Endometrium (tissue), 2 donors: ENCODE data around the gene GALNT10.
A peak's percentile ranks its signal among the peaks of the same experiment; 100 is the strongest.

Experiments used
- FAIRE-seq: peaks from 2 replicates; lab custom pipeline; 2012; peaks lifted over from hg19 to GRCh38; lab: Jason Lieb, UNC
- donor health status: control.
- donor health status: control.

GALNT10 gene

GRCh38 chr5:154236536-154237375 lies 46.2 kb downstream of the GALNT10 start:
- no peak for FAIRE-seq

DNA sequence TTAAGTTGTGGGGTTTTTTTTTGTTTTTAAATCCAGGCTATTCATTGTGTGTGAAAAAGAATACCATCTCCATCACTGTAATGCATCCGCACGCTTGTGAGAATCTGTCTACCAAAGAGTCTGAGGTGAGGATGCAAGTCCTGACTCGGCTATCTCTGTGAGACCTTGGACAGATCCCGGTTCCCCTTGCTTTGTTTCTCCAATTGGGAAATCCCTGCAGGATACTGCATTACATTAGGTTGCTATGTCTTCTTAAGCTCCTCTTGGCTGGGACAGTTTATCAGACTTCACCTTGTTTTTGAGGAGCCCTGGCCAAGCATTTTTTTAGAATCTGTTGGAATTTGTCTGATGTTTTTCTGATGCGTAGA lies 46.8 kb downstream of the GALNT10 start:
- no peak for FAIRE-seq

DNA sequence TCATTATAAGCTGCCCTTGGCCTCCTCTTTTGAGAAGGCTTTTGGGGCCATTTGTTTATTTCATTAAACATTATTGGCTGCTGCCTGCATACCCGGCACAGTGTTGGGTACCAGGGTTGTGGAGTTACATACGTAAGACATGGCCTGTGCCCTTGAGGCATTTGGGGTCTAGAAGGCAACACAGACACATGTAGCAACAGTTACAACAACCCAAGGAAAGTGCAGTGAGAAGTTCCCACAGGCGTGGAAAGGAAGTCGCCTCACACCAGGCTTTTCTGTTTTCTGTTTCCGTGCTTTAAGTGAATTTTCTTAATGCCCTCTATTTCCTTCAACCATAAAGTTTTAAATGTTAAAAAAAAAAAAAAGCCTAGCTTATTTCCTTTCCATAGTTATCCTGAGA lies 47.4 kb downstream of the GALNT10 start:
- no peak for FAIRE-seq

GRCh38 chr5:154238776-154239481 lies 48.4 kb downstream of the GALNT10 start:
- no peak for FAIRE-seq

GRCh38 chr5:154240595-154240994 lies 50.1 kb downstream of the GALNT10 start:
- no peak for FAIRE-seq

- no peak for FAIRE-seq
These were observed 50.5 kb downstream of the GALNT10 start for GRCh38 chr5:154241021-154241420.

GRCh38 chr5:154242442-154242841 lies 51.9 kb downstream of the GALNT10 start:
- FAIRE-seq: no peak

- no peak for FAIRE-seq
These were observed 52.4 kb downstream of the GALNT10 start for GRCh38 chr5:154242964-154243376.

GRCh38 chr5:154243736-154244135 lies 53.2 kb downstream of the GALNT10 start:
- no peak for FAIRE-seq

DNA sequence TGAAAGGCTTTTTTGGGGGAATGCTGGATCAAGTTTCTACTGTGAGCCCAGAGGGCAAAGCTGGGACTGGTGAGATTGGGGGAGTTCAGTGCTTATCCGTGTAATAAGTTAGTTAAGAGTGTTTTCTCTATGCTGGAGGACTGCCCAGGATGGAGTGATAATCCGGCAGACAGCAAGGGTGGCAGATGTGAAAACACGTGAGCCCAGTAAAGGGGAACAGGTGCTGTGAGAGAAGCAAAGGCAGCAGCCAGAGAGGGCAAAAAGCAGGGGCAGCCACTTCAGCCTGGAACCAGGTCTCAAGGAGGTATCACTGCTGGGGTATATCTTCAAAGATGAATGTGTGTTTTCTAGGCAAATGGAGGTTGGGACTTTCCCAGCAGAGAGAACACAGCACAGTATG lies 53.9 kb downstream of the GALNT10 start:
- FAIRE-seq: no peak

GRCh38 chr5:154248691-154249090 lies 58.2 kb downstream of the GALNT10 start:
- no peak for FAIRE-seq

- FAIRE-seq: no peak
These were observed 59.3 kb downstream of the GALNT10 start for GRCh38 chr5:154249826-154250225.

GRCh38 chr5:154251529-154251928 lies 61.0 kb downstream of the GALNT10 start:
- FAIRE-seq: no peak

- FAIRE-seq: no peak
These were observed 63.3 kb downstream of the GALNT10 start for GRCh38 chr5:154253807-154254206.

- FAIRE-seq: no peak
These were observed 64.4 kb downstream of the GALNT10 start for GRCh38 chr5:154254896-154255295.

DNA sequence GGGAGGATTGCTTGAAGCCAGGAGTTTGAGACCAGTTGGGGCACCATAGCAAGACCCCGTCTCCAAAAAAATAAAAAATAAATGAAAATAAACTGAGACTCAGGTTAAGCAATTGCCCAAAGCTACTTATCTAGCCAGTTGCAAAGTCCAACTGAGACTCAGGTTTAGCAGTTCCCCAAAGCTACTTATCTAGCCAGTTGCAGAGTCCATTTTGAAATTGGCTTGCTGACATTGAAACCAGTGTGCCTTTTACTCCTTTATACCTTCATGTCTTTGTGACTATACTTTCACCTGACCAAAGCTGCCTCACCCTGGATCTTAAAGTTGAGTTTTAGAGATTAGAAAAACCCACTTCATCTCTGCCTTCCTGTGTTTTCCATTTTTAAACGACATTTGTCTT lies 66.5 kb downstream of the GALNT10 start:
- no peak for FAIRE-seq

GRCh38 chr5:154258531-154259217 lies 68.1 kb downstream of the GALNT10 start:
- FAIRE-seq: peak; percentile 45

DNA sequence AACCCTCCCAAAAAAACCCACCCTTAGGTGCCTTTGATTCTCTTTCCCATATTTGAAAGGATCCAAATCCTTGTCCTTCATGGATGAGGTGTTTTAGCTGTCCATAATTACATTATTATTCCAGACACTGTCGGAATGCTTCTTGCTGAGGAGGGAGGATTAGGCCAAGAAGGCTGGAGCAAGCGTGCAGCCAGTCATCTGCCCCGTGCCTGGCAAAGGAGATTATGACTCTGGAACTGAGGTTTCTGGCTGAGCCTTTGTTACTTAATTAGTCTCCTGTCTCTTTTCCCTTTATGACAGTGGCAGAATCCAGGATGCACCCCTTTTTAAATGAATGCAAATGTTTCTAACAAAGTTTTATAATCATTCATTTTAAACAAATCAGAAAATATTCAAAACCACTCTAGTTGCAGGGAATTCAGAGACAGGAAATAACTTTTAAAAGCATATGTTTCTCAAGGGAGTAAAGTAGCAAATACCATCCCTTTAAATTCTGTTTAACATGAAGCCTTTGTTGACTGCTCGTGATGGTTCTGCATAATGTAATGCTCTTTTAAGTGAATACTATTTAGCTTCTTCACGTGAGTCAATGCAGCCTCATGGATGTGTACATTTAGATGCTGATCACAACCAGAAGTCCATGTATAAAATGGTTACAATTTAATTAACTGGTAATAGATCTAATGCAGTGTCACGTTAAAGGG lies 69.8 kb downstream of the GALNT10 start:
- FAIRE-seq: no peak

GRCh38 chr5:154262342-154262741 lies 71.8 kb downstream of the GALNT10 start:
- FAIRE-seq: no peak

GRCh38 chr5:154264549-154265196 lies 74.1 kb downstream of the GALNT10 start:
- FAIRE-seq: no peak

DNA sequence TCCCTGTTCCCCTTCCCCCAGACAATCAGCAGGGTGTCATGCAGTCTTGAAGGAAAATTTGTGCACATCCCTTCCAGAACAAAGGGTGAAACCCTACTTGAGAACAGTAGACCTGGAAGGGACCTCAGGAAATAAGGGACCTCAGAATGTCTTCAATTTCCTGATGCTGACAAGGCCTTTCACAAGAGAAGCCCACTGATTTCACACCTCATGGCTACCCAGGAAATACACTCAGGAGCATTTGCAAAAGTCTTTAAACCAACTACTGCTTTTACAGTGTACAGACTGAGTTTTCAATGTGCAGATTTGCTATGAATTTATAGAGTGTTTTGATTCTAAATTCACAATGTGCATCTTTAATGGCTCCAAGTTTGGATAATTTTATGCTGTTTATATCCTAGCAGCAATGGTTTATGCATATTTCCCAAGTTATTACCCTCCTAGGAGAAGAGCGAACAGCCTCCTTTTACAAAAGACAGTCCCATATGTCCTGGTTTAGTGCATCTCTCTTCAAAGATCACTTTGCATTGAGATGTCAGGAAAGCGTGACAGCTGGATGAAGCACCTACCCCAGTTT lies 74.8 kb downstream of the GALNT10 start:
- no peak for FAIRE-seq

DNA sequence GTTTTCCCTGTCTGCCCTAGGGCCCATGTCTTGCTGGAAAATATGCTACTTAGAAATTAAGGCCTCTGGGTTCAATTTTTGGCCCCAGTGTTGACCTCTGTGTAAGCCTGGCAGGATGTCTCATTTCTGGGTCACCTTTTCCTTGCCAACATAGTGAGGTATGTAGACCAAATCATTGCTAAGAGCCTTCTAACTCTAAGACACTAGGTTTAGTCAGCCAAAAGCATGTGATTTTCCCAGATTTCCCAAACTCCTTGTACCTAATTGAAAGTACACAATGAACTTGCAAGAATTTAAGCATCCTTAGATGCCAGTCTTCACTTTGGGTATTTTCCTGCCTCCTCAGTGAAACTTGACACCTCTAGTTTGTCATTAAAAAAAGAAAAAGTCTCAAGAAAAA lies 77.0 kb downstream of the GALNT10 start:
- no peak for FAIRE-seq
